SK-N-SH (cell line): ENCODE measurements around the gene ELF4. TPM values are rescaled to one million over a fixed set of nuclear protein-coding genes. Genes with fewer than 3 reads are reported as not detected.
"Not testable (repeated sequence)": the region's sequence is repeated elsewhere in the genome, so short reads cannot be mapped to it uniquely, and the experiment has no call there.

Experiments
- CTCF ChIA-PET: fragments of 300-600, 350-600 bp; formaldehyde crosslinking; extraction: SDS; loops from one replicate; lab custom pipeline; 2021; lab: Yijun Ruan, JAX
- POLR2A ChIA-PET: fragments of 350-600 bp; sonication (Branson Sonifier 250); formaldehyde crosslinking; extraction: SDS; loops from one replicate; lab custom pipeline; 2020; ENCODE audit warnings: antibody characterized with exemption, inconsistent platforms; lab: Yijun Ruan, JAX
- DNase-seq: peaks from one replicate; pipeline ENCODE4 v3.0.0; 2012
- H2AFZ ChIP-seq: fragments of 200-600 bp; sonication (generic); 2 replicates; pipeline ENCODE4 v1.8.1; 2016; ENCODE audit warnings: antibody characterized with exemption, mild to moderate bottlenecking, low read depth
- H3F3A ChIP-seq: fragments of 200-600 bp; sonication (generic); replicated peaks from 2 replicates; pipeline ENCODE3; 2016; ENCODE audit warnings: antibody characterized with exemption, mild to moderate bottlenecking; ENCODE audit not compliant: insufficient read depth
- H3K27ac ChIP-seq, 2 experiments: fragments of 200-500 bp in 1 of 2; fragments of 200-600 bp in 1 of 2; sonication (Bioruptor generic) in 1 of 2; sonication (generic), shearing (Covaris generic) in 1 of 2; 2 replicates each; pipeline versions ENCODE4 v1.5.1 to v1.6.1; 2014 to 2016; ENCODE audit warnings: low read depth in 2 of 2, inconsistent platforms in 1 of 2, low read length in 1 of 2, mild to moderate bottlenecking in 1 of 2, mixed read lengths in 1 of 2
- H3K27me3 ChIP-seq: fragments of 200-600 bp; sonication (generic), shearing (Covaris generic); 2 replicates; pipeline ENCODE4 v1.6.1; 2016; ENCODE audit warnings: mixed run types; ENCODE audit not compliant: insufficient read depth
- H3K36me3 ChIP-seq, 2 experiments: fragments of 200-500 bp in 1 of 2; fragments of 200-600 bp in 1 of 2; sonication (Bioruptor generic) in 1 of 2; sonication (generic) in 1 of 2; replicated peaks in 1 of 2; 2 replicates each; pipeline versions ENCODE3 to v1.5.1; 2014 to 2016; ENCODE audit warnings: low read length in 1 of 2, mild to moderate bottlenecking in 1 of 2; ENCODE audit not compliant: insufficient read depth in 2 of 2, control insufficient read depth in 1 of 2
- H3K4me1 ChIP-seq, 2 experiments: fragments of 200-500 bp in 1 of 2; fragments of 200-600 bp in 1 of 2; sonication (Bioruptor generic) in 1 of 2; sonication (generic), shearing (Covaris generic) in 1 of 2; 2 replicates each; pipeline versions ENCODE4 v1.5.1 to v1.6.1; 2014 to 2016; ENCODE audit warnings: low read depth in 1 of 2, low read length in 1 of 2, mixed run types in 1 of 2; ENCODE audit not compliant: insufficient read depth in 2 of 2, control insufficient read depth in 1 of 2
- H3K4me2 ChIP-seq: fragments of 200-600 bp; sonication (generic), shearing (Covaris generic); 2 replicates; pipeline ENCODE4 v1.6.1; 2017; ENCODE audit warnings: mixed run types
- H3K4me3 ChIP-seq, 2 experiments: fragments of 200-500 bp in 1 of 2; fragments of 200-600 bp in 1 of 2; sonication (Bioruptor generic) in 1 of 2; sonication (generic), shearing (Covaris generic) in 1 of 2; 2 replicates each; pipeline versions ENCODE4 v1.5.1 to v1.8.1; 2014 to 2016; ENCODE audit warnings: low read depth in 2 of 2, inconsistent platforms in 1 of 2, low read length in 1 of 2, mild to moderate bottlenecking in 1 of 2, mixed read lengths in 1 of 2, moderate library complexity in 1 of 2
- H3K79me2 ChIP-seq: fragments of 200-600 bp; sonication (generic); 2 replicates; pipeline ENCODE4 v1.8.1; 2017; ENCODE audit warnings: mild to moderate bottlenecking; ENCODE audit not compliant: insufficient read depth
- H3K9ac ChIP-seq: fragments of 200-600 bp; sonication (generic); 2 replicates; pipeline ENCODE4 v1.6.1; 2017; ENCODE audit warnings: mixed run types
- H3K9me2 ChIP-seq: fragments of 200-600 bp; sonication (generic); 2 replicates; pipeline ENCODE4 v1.6.1; 2017; ENCODE audit warnings: mixed run types
- H3K9me3 ChIP-seq: fragments of 200-600 bp; sonication (generic); 2 replicates; pipeline ENCODE4 v1.6.1; 2017; ENCODE audit warnings: mixed run types, mild to moderate bottlenecking, moderate library complexity
- H4K20me1 ChIP-seq: fragments of 200-600 bp; sonication (generic); 2 replicates; pipeline ENCODE4 v1.6.1; 2017; ENCODE audit warnings: mild to moderate bottlenecking, mixed run types; ENCODE audit not compliant: insufficient read depth
- FOXJ3 ChIP-seq: sonication (generic); formaldehyde crosslinking; IDR thresholded peaks from 2 replicates; pipeline ENCODE4 v1.5.1; 2020; ENCODE audit warnings: mild to moderate bottlenecking, missing genetic modification reagents
- FOXM1 ChIP-seq: IDR thresholded peaks from 2 replicates; pipeline ENCODE4 v1.4.0; 2012; ENCODE audit warnings: low read depth, mild to moderate bottlenecking
- POLR2AphosphoS5 ChIP-seq: IDR thresholded peaks from 2 replicates; pipeline ENCODE4 v1.6.1; 2012; ENCODE audit warnings: low read depth, low read length
- RAD21 ChIP-seq: IDR thresholded peaks from 2 replicates; pipeline ENCODE4 v1.6.1; 2012; ENCODE audit warnings: mild to moderate bottlenecking, low read length
- SIN3A ChIP-seq: IDR thresholded peaks from 2 replicates; pipeline ENCODE4 v1.6.1; 2012; ENCODE audit warnings: low read depth, mild to moderate bottlenecking, low read length, moderate library complexity, borderline replicate concordance
- TAF1 ChIP-seq: IDR thresholded peaks from 2 replicates; pipeline ENCODE4 v1.6.1; 2012; ENCODE audit warnings: low read depth, mild to moderate bottlenecking, low read length, moderate library complexity, borderline replicate concordance
- TCF12 ChIP-seq: IDR thresholded peaks from 2 replicates; pipeline ENCODE4 v1.4.0; 2012
- TEAD4 ChIP-seq: IDR thresholded peaks from 2 replicates; pipeline ENCODE4 v1.4.0; 2012; ENCODE audit warnings: mild to moderate bottlenecking, borderline replicate concordance; ENCODE audit not compliant: insufficient read depth
- WGBS: methylation state at CpG from one replicate; pipeline ENCODE4 v1.1.6; 2017; ENCODE audit warnings: low lambda C conversion rate; 5-methylcytosine and 5-hydroxymethylcytosine counted together
- polyA plus RNA-seq, 3 experiments: library from polyadenylated mRNA; depleted of rRNA; stranded (reverse); fragments of >200 nt; gene quantifications; 2 replicates each; pipeline ENCODE4 v1.2.3, GENCODE V29; 2012
- TF ChIP-seq, protein P1 (sequence below): IDR thresholded peaks from 2 replicates; pipeline ENCODE4 v1.6.1; 2012; ENCODE audit warnings: mild to moderate bottlenecking, low read depth, low read length, moderate library complexity
- TF ChIP-seq, protein P2 (sequence below): IDR thresholded peaks from 2 replicates; pipeline ENCODE4 v1.4.0; 2012; ENCODE audit warnings: low read depth, borderline replicate concordance
- TF ChIP-seq, protein P3 (sequence below): IDR thresholded peaks from 2 replicates; pipeline ENCODE4 v1.4.0; 2012; ENCODE audit warnings: low read depth, borderline replicate concordance
- TF ChIP-seq, protein P4 (sequence below): IDR thresholded peaks from 2 replicates; pipeline ENCODE4 v1.4.0; 2012; ENCODE audit warnings: low read depth

Gene ELF4
- polyA plus RNA-seq, 1 of the 3 experiments (the other 2 are of a cell fraction), result 9.6 TPM

DNA sequence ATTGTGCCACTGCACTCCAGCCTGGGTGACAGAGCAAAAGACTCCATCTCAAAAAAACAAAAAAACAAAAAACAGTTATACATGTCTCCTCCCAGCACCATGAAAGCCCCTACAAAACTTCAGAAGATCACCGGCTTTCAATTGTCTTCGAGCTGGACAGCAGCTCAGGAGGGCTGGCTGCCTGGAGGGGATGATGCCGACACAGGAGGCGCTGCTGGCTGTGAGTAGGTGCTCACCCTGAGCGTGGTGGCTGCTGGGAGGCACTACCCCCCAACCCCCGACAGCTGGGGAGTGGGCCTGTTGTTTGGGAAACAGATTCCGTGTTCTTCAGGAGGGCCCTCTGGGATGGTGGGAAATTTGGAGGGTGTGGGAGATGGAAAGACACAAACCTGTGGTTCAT, 6.9 kb upstream of the ELF4 start:
- H3K79me2 ChIP-seq, result peaks cover 3% of the 10 kb centered on the region; the same call in 1 of the 2 replicates
- no peak overlapping the region for H2AFZ ChIP-seq
- ChIA-PET POLR2A (no interaction called here), CTCF (interaction anchor here (1.5 kb wide), 1 partner anchor 37 kb away, joined by 8 read pairs; no protein-coding TSS in a partner anchor)
- H3K36me3 ChIP-seq, result no peaks in the 10 kb centered on the region
- peaks cover 9 to 12% of the 10 kb centered on the region in 2 experiments; a peak in 3 of 4 replicates for H3K4me1 ChIP-seq
- no peaks in the 10 kb centered on the region for H4K20me1 ChIP-seq
- DNase-seq, result no peak
- H3K27ac ChIP-seq, result no peak overlapping the region
- H3K9me3 ChIP-seq, result no peaks in the 10 kb centered on the region
- no peaks in the 10 kb centered on the region for H3K9me2 ChIP-seq
- no peak for TF ChIP-seq FOXJ3 (CRISPR knock-in tag)
- TF ChIP-seq, protein P1, sequence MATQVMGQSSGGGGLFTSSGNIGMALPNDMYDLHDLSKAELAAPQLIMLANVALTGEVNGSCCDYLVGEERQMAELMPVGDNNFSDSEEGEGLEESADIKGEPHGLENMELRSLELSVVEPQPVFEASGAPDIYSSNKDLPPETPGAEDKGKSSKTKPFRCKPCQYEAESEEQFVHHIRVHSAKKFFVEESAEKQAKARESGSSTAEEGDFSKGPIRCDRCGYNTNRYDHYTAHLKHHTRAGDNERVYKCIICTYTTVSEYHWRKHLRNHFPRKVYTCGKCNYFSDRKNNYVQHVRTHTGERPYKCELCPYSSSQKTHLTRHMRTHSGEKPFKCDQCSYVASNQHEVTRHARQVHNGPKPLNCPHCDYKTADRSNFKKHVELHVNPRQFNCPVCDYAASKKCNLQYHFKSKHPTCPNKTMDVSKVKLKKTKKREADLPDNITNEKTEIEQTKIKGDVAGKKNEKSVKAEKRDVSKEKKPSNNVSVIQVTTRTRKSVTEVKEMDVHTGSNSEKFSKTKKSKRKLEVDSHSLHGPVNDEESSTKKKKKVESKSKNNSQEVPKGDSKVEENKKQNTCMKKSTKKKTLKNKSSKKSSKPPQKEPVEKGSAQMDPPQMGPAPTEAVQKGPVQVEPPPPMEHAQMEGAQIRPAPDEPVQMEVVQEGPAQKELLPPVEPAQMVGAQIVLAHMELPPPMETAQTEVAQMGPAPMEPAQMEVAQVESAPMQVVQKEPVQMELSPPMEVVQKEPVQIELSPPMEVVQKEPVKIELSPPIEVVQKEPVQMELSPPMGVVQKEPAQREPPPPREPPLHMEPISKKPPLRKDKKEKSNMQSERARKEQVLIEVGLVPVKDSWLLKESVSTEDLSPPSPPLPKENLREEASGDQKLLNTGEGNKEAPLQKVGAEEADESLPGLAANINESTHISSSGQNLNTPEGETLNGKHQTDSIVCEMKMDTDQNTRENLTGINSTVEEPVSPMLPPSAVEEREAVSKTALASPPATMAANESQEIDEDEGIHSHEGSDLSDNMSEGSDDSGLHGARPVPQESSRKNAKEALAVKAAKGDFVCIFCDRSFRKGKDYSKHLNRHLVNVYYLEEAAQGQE, result peak; percentile 80
- peaks cover 16% of the 10 kb centered on the region; the same call in 1 of the 2 replicates for H3K27me3 ChIP-seq
- 52% methylated on average over 7 of the region's 7 CpGs for WGBS
- H3K4me3 ChIP-seq, result no peak overlapping the region
- H3F3A ChIP-seq, result peaks cover 3% of the 10 kb centered on the region
- no peak overlapping the region for H3K9ac ChIP-seq
- H3K4me2 ChIP-seq, result no peak overlapping the region

DNA sequence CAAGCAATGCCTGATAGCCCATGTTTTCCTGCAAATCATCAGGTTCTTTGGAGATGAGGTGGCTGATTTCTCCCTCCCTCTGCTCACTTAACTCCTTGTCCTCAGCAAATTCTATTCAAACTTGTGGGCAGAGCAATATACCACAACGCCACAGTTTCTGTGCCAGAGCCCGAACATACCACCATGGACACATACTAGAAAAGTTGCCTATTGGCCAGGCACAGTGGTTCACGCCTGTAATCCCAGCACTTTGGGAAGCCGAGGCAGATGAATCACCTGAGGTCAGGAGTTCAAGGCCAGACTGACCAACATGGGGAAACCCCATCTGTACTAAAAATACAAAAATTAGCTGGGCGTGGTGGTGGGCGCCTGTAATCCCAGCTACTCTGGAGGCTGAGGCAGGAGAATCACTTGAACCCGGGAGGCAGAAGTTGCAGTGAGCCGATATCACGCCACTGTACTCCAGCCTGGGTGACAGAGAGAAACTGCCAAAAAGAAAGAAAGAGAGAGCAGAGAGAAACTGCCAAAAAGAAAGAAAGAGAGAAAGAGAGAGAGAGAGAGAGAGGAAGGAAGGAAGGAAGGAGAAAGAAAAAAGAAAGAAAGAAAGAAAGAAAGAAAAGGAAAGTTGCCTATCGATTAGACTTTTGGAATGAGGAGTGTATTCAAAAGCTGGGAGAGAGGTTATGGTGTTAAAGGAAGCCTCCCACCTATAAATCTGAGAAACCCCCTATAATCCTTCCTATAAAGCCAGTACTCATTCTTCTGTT, 5.0 kb upstream of the ELF4 start:
- H3K36me3 ChIP-seq, H3K27ac ChIP-seq, H3K4me3 ChIP-seq, H3K9me3 ChIP-seq, H2AFZ ChIP-seq, DNase-seq, POLR2A ChIA-PET, H3K4me2 ChIP-seq, H3K9me2 ChIP-seq, H4K20me1 ChIP-seq, H3K9ac ChIP-seq, H3F3A ChIP-seq, H3K79me2 ChIP-seq: not testable (repeated sequence)
- CTCF ChIA-PET, result interaction anchor here (1.0 kb wide), 1 partner anchor 36 kb away, joined by 3 read pairs; no protein-coding TSS in a partner anchor
- peaks cover 4 to 12% of the 10 kb centered on the region in 2 experiments; a peak in 3 of 4 replicates for H3K4me1 ChIP-seq
- 63% methylated on average over 10 of the region's 10 CpGs for WGBS
- H3K27me3 ChIP-seq, result peaks cover 16% of the 10 kb centered on the region; the same call in 1 of the 2 replicates

DNA sequence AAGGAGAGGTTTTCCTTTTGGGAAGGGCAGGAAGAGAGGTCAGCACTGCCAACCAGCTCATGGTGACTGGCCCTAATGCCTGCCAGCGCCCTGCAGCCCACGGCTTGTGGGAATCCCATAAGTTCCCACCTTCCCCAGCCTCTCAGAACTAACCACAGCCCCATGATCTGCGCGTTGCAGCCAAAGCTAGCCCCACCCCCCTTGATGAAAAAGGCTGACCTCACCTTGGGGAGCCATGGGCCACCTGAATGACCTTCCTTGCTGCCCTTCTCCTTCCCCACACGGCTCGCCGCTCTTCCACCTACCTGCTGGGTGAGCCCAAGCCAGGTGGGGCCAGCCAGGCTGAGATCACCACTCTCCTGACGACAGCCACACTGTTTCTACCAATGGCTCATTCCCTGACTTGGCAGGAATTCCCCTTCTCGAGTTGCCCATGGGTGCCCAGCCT, 3.9 kb upstream of the ELF4 start:
- H2AFZ ChIP-seq, result no peak overlapping the region
- 41% methylated on average over 9 of the region's 9 CpGs for WGBS
- H4K20me1 ChIP-seq, result no peaks in the 10 kb centered on the region
- DNase-seq, result no peak
- no peaks in the 10 kb centered on the region for H3F3A ChIP-seq
- H3K9me3 ChIP-seq, result no peaks in the 10 kb centered on the region
- ChIA-PET CTCF (interaction anchor here (1.0 kb wide), 1 partner anchor 77 kb away, joined by 3 read pairs; no protein-coding TSS in a partner anchor), POLR2A (no interaction called here)
- H3K4me2 ChIP-seq, result no peak overlapping the region
- H3K79me2 ChIP-seq, result peaks cover 19% of the 10 kb centered on the region; the same call in 1 of the 2 replicates
- H3K4me1 ChIP-seq, result peaks cover 4 to 10% of the 10 kb centered on the region in 2 experiments; a peak in 3 of 4 replicates
- H3K4me3 ChIP-seq, result no peak overlapping the region
- H3K9me2 ChIP-seq, result no peaks in the 10 kb centered on the region
- no peaks in the 10 kb centered on the region for H3K36me3 ChIP-seq
- H3K27ac ChIP-seq, result no peak overlapping the region
- H3K27me3 ChIP-seq, result peaks cover 16% of the 10 kb centered on the region; the same call in 1 of the 2 replicates
- H3K9ac ChIP-seq, result no peak overlapping the region
- TF ChIP-seq TCF12 (no peak), TEAD4 (no peak), RAD21 (no peak), SIN3A (no peak), TAF1 (no peak), FOXM1 (no peak), POLR2AphosphoS5 (no peak)
- TF ChIP-seq, protein P2, sequence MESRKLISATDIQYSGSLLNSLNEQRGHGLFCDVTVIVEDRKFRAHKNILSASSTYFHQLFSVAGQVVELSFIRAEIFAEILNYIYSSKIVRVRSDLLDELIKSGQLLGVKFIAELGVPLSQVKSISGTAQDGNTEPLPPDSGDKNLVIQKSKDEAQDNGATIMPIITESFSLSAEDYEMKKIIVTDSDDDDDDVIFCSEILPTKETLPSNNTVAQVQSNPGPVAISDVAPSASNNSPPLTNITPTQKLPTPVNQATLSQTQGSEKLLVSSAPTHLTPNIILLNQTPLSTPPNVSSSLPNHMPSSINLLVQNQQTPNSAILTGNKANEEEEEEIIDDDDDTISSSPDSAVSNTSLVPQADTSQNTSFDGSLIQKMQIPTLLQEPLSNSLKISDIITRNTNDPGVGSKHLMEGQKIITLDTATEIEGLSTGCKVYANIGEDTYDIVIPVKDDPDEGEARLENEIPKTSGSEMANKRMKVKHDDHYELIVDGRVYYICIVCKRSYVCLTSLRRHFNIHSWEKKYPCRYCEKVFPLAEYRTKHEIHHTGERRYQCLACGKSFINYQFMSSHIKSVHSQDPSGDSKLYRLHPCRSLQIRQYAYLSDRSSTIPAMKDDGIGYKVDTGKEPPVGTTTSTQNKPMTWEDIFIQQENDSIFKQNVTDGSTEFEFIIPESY, result no peak
- TF ChIP-seq, protein P3, sequence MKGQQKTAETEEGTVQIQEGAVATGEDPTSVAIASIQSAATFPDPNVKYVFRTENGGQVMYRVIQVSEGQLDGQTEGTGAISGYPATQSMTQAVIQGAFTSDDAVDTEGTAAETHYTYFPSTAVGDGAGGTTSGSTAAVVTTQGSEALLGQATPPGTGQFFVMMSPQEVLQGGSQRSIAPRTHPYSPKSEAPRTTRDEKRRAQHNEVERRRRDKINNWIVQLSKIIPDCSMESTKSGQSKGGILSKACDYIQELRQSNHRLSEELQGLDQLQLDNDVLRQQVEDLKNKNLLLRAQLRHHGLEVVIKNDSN, result no peak
- TF ChIP-seq, protein P4, sequence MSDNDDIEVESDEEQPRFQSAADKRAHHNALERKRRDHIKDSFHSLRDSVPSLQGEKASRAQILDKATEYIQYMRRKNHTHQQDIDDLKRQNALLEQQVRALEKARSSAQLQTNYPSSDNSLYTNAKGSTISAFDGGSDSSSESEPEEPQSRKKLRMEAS, result no peak
